H1 (cell line): ENCODE measurements around the gene HSF2. TPM values are rescaled to one million over a fixed set of nuclear protein-coding genes. Genes with fewer than 3 reads are reported as not detected.

Experiments
- CTCF ChIA-PET: fragments of 300-600 bp; sonication (Branson Sonifier 250); formaldehyde crosslinking; loops from one replicate; lab custom pipeline; 2021; ENCODE audit not compliant: partially characterized antibody; lab: Charles Lee
- POLR2A ChIA-PET: fragments of 300-600 bp; sonication (Branson Sonifier 250); formaldehyde crosslinking; loops from one replicate; lab custom pipeline; 2021; ENCODE audit warnings: inconsistent platforms; ENCODE audit not compliant: partially characterized antibody; lab: Charles Lee
- DNase-seq, 2 experiments: peaks; one replicate each; pipeline versions ENCODE4 v3.0.0 to v3.0.0-alpha.2; 2010 to 2022; ENCODE audit warnings: low spot score in 2 of 2, low read depth in 1 of 2, mixed read lengths in 1 of 2
- FAIRE-seq: peaks from 2 replicates; lab custom pipeline; 2011; peaks lifted over from hg19 to GRCh38; lab: Jason Lieb, UNC
- H2AFZ ChIP-seq: 2 replicates; pipeline ENCODE4 v1.8.1; 2012; ENCODE audit warnings: low read length, inconsistent platforms
- H2AK5ac ChIP-seq: 2 replicates; pipeline ENCODE4 v1.6.1; 2013; ENCODE audit warnings: low read depth, low read length
- H2BK120ac ChIP-seq: replicated peaks from 2 replicates; pipeline ENCODE3; 2013; ENCODE audit warnings: low read depth, low read length, inconsistent platforms
- H2BK12ac ChIP-seq: 2 replicates; pipeline ENCODE4 v1.6.1; 2013; ENCODE audit warnings: low read depth, low read length
- H2BK15ac ChIP-seq: 2 replicates; pipeline ENCODE4 v1.6.1; 2013; ENCODE audit warnings: low read length
- H2BK20ac ChIP-seq: 2 replicates; pipeline ENCODE4 v1.6.1; 2013; ENCODE audit warnings: low read length
- H2BK5ac ChIP-seq: 2 replicates; pipeline ENCODE4 v1.6.1; 2013; ENCODE audit warnings: low read depth, low read length
- H3K14ac ChIP-seq: 2 replicates; pipeline ENCODE4 v1.6.1; 2013; ENCODE audit warnings: inconsistent platforms; ENCODE audit not compliant: insufficient read length
- H3K18ac ChIP-seq: 2 replicates; pipeline ENCODE4 v1.6.1; 2013; ENCODE audit warnings: low read length; ENCODE audit errors: extremely low read depth
- H3K23ac ChIP-seq: 2 replicates; pipeline ENCODE4 v1.6.1; 2013; ENCODE audit warnings: inconsistent platforms; ENCODE audit not compliant: insufficient read length
- H3K23me2 ChIP-seq: 2 replicates; pipeline ENCODE4 v1.6.1; 2013; ENCODE audit warnings: low read depth, low read length
- H3K27ac ChIP-seq: 2 replicates; pipeline ENCODE4 v1.6.1; 2011; ENCODE audit warnings: low read depth, low read length, inconsistent platforms
- H3K27me3 ChIP-seq, 4 experiments: replicated peaks in 1 of 4; 1 replicate in 1 of 4; 2 replicates in 3 of 4; pipeline versions ENCODE4 v1.6.1 to v1.8.1; 2011 to 2013; ENCODE audit warnings: low read length in 3 of 4, mild to moderate bottlenecking in 3 of 4, inconsistent platforms in 2 of 4, mixed read lengths in 2 of 4, moderate library complexity in 1 of 4; ENCODE audit not compliant: control insufficient read depth in 3 of 4, insufficient read depth in 3 of 4; ENCODE audit errors: extremely low read depth in 1 of 4
- H3K36me3 ChIP-seq, 4 experiments: 2 replicates each; pipeline versions ENCODE4 v1.6.1 to v1.8.1; 2011 to 2013; ENCODE audit warnings: mild to moderate bottlenecking in 4 of 4, low read length in 3 of 4, moderate library complexity in 2 of 4, control low read depth in 1 of 4, inconsistent platforms in 1 of 4; ENCODE audit not compliant: insufficient read depth in 4 of 4, control insufficient read depth in 2 of 4
- H3K4ac ChIP-seq: replicated peaks from 2 replicates; pipeline ENCODE3; 2013; ENCODE audit warnings: low read length, low read depth, mixed read lengths, inconsistent platforms; ENCODE audit not compliant: insufficient read length
- H3K4me1 ChIP-seq, 4 experiments: replicated peaks in 1 of 4; 1 replicate in 1 of 4; 2 replicates in 3 of 4; pipeline versions ENCODE4 v1.6.1 to v1.8.1; 2011 to 2013; ENCODE audit warnings: low read length in 3 of 4, inconsistent platforms in 2 of 4, mixed read lengths in 1 of 4; ENCODE audit not compliant: insufficient read depth in 4 of 4, control insufficient read depth in 3 of 4
- H3K4me2 ChIP-seq, 2 experiments: 2 replicates each; pipeline versions ENCODE4 v1.6.1 to v1.8.1; 2011 to 2013; ENCODE audit warnings: low read depth in 2 of 2, low read length in 2 of 2, control low read depth in 1 of 2, inconsistent platforms in 1 of 2, mild to moderate bottlenecking in 1 of 2; ENCODE audit not compliant: insufficient read depth in 1 of 2
- H3K4me3 ChIP-seq, 4 experiments: fragments of 200-600, 300-600 bp in 1 of 4; sonication (generic), shearing (Covaris generic), sonication (Bioruptor Twin) in 1 of 4; 2 replicates each; pipeline versions ENCODE4 v1.5.1 to v1.8.1; 2011 to 2016; ENCODE audit warnings: low read length in 4 of 4, low read depth in 3 of 4, control low read depth in 2 of 4, inconsistent platforms in 2 of 4, mild to moderate bottlenecking in 2 of 4, mixed read lengths in 1 of 4, moderate library complexity in 1 of 4; ENCODE audit not compliant: insufficient read depth in 2 of 4; ENCODE audit errors: extremely low read depth in 1 of 4
- H3K56ac ChIP-seq: replicated peaks from 2 replicates; pipeline ENCODE3; 2013; ENCODE audit warnings: low read depth, mild to moderate bottlenecking, mixed read lengths, low read length, inconsistent platforms; ENCODE audit not compliant: insufficient read length
- H3K79me1 ChIP-seq: 2 replicates; pipeline ENCODE4 v1.6.1; 2013; ENCODE audit warnings: low read depth, low read length, control low read depth
- H3K79me2 ChIP-seq, 2 experiments: 2 replicates each; pipeline versions ENCODE4 v1.6.1 to v1.8.1; 2012 to 2013; ENCODE audit warnings: low read length in 2 of 2, mild to moderate bottlenecking in 2 of 2, inconsistent platforms in 1 of 2; ENCODE audit not compliant: insufficient read depth in 2 of 2, control insufficient read depth in 1 of 2
- H3K9ac ChIP-seq, 4 experiments: replicated peaks in 1 of 4; 1 replicate in 1 of 4; 2 replicates in 3 of 4; pipeline versions ENCODE4 v1.6.1 to v1.8.1; 2011 to 2013; ENCODE audit warnings: low read depth in 3 of 4, low read length in 3 of 4, control low read depth in 2 of 4, mild to moderate bottlenecking in 2 of 4, moderate library complexity in 2 of 4, inconsistent platforms in 1 of 4; ENCODE audit errors: extremely low read depth in 1 of 4
- H3K9me3 ChIP-seq, 2 experiments: 2 replicates each; pipeline versions ENCODE4 v1.6.1 to v1.8.1; 2012 to 2013; ENCODE audit warnings: mild to moderate bottlenecking in 2 of 2, moderate library complexity in 2 of 2, control low read depth in 1 of 2, inconsistent platforms in 1 of 2, low read depth in 1 of 2, low read length in 1 of 2, mixed read lengths in 1 of 2; ENCODE audit not compliant: insufficient read depth in 2 of 2
- H4K20me1 ChIP-seq, 2 experiments: replicated peaks in 1 of 2; 2 replicates each; pipeline versions ENCODE3 to v1.8.1; 2011 to 2013; ENCODE audit warnings: inconsistent platforms in 2 of 2, low read length in 2 of 2, mild to moderate bottlenecking in 1 of 2; ENCODE audit not compliant: insufficient read depth in 2 of 2, control insufficient read depth in 1 of 2
- H4K5ac ChIP-seq: 2 replicates; pipeline ENCODE4 v1.6.1; 2013; ENCODE audit warnings: low read length, low read depth, mixed read lengths, inconsistent platforms; ENCODE audit not compliant: insufficient read length
- H4K8ac ChIP-seq: 2 replicates; pipeline ENCODE4 v1.8.0; 2013; ENCODE audit warnings: mild to moderate bottlenecking, moderate library complexity, low read length, inconsistent platforms; ENCODE audit not compliant: insufficient read depth; ENCODE audit errors: extremely low read depth
- H4K91ac ChIP-seq: replicated peaks from 2 replicates; pipeline ENCODE3; 2013; ENCODE audit warnings: low read length, mixed read lengths, inconsistent platforms; ENCODE audit not compliant: insufficient read length
- CTBP2 ChIP-seq: IDR thresholded peaks from 2 replicates; pipeline ENCODE4 v1.7.0; 2011; ENCODE audit warnings: borderline replicate concordance, mild to moderate bottlenecking, moderate library complexity, mixed read lengths, low read length; ENCODE audit not compliant: insufficient read depth, insufficient read length
- E2F6 ChIP-seq: IDR thresholded peaks from 2 replicates; pipeline ENCODE4 v1.6.1; 2012; ENCODE audit warnings: inconsistent platforms
- GTF2F1 ChIP-seq: IDR thresholded peaks from 2 replicates; pipeline ENCODE4 v1.6.1; 2012; ENCODE audit warnings: low read depth, low read length, improper control_type of control experiment, borderline replicate concordance
- HDAC2 ChIP-seq, 2 experiments: fragments of 300-600 bp in 1 of 2; sonication (generic) in 1 of 2; IDR thresholded peaks; 2 replicates each; pipeline ENCODE4 v1.6.1; 2011 to 2012; ENCODE audit warnings: low read depth in 2 of 2, low read length in 2 of 2, mild to moderate bottlenecking in 2 of 2, moderate library complexity in 2 of 2, borderline replicate concordance in 1 of 2, inconsistent platforms in 1 of 2
- MAFK ChIP-seq: IDR thresholded peaks from 2 replicates; pipeline ENCODE4 v1.6.1; 2012; ENCODE audit warnings: low read depth, mild to moderate bottlenecking, improper control_type of control experiment, low read length
- MAX ChIP-seq: IDR thresholded peaks from 2 replicates; pipeline ENCODE4 v1.6.1; 2012; ENCODE audit warnings: inconsistent platforms
- RAD21 ChIP-seq, 2 experiments: IDR thresholded peaks in 1 of 2; conservative IDR thresholded peaks in 1 of 2; 2 replicates each; pipeline ENCODE4 v1.6.1; 2011; ENCODE audit warnings: low read depth in 2 of 2, low read length in 2 of 2, improper control_type of control experiment in 1 of 2, inconsistent platforms in 1 of 2, mild to moderate bottlenecking in 1 of 2, moderate library complexity in 1 of 2
- RBBP5 ChIP-seq: IDR thresholded peaks from 2 replicates; pipeline ENCODE4 v1.7.1; 2012; ENCODE audit warnings: low read depth, mild to moderate bottlenecking, inconsistent platforms, low read length, moderate library complexity, borderline replicate concordance
- SAP30 ChIP-seq: fragments of 300-600 bp; sonication (generic); IDR thresholded peaks from 2 replicates; pipeline ENCODE4 v1.7.1; 2012; ENCODE audit warnings: low read length, moderate library complexity, mild to moderate bottlenecking, inconsistent platforms; ENCODE audit not compliant: insufficient read depth, insufficient replicate concordance
- SIRT6 ChIP-seq: IDR thresholded peaks from one replicate; pipeline ENCODE4 v1.7.1; 2012; ENCODE audit warnings: low read length, inconsistent platforms
- SP2 ChIP-seq: IDR thresholded peaks from 2 replicates; pipeline ENCODE4 v1.6.1; 2012; ENCODE audit warnings: mild to moderate bottlenecking, low read length, inconsistent platforms
- TEAD4 ChIP-seq: IDR thresholded peaks from 2 replicates; pipeline ENCODE4 v1.6.1; 2012; ENCODE audit warnings: low read depth, low read length, inconsistent platforms, mixed read lengths
- WGBS, 2 experiments: shearing (Covaris generic) in 1 of 2; methylation state at CpG; one replicate each; pipeline versions ENCODE4 v1.1.6 to v1.1.7; 2013 to 2015; ENCODE audit warnings: low lambda C conversion rate in 2 of 2, mixed read lengths in 2 of 2, inconsistent platforms in 1 of 2, low coverage in 1 of 2, missing lambda C conversion rate in 1 of 2; ENCODE audit not compliant: insufficient replicate concordance in 2 of 2, insufficient coverage in 1 of 2, insufficient read length in 1 of 2; ENCODE audit errors: extremely low coverage in 1 of 2, missing lambda C conversion rate in 1 of 2; 5-methylcytosine and 5-hydroxymethylcytosine counted together
- polyA plus RNA-seq, 7 experiments: library from polyadenylated mRNA; depleted of rRNA in 3 of 7; stranded (reverse) in 5 of 7; unstranded in 2 of 7; fragments of >200 nt in 5 of 7; fragments of 200-250 nt in 2 of 7; gene quantifications; 1 replicate in 5 of 7; 2 replicates in 1 of 7; 4 replicates in 1 of 7; pipeline versions ENCODE4 v1.2.1 to v1.2.3, GENCODE V29; 2011 to 2013; ENCODE audit warnings: missing spikeins in 2 of 7, mixed read lengths in 2 of 7
- total RNA-seq: library from RNA; stranded (reverse); fragmentation: NEBNext Ultra II Directional; extraction: Animal tissue kit (Norgen Biotek cat#: 25700); gene quantifications from 2 replicates; pipeline ENCODE4 v1.2.1, GENCODE V29; 2021

Gene HSF2
- total and polyA plus RNA-seq, 2 of the 8 experiments (the other 6 are each of a cell fraction or from before 2014, with no cell fraction given): 16.3 to 18.3 TPM

DNA sequence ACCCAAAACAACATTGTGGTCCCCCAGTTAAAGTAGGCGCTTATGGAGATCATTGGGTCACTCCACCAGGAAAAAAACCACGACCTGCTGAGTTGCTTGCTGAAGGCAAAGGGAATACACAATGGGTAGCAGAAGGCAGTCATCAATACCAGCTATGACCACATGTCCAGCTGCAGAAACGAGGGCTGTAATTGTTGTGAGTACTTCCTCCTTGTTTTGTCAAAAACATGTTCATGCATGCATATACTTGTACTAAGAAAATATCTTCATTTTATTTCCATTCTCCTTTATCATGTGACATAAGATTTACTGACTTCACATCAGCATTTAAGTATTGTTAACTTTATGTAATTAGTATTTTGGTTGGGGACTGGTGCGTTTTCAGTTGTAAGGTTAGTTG is 55.2 kb downstream of the HSF2 start:
- H3K27ac ChIP-seq: no peak overlapping the region
- H3K56ac ChIP-seq: no peak overlapping the region
- peaks cover 0 to 16% of the 10 kb centered on the region in 2 experiments; a peak in 2 of 4 replicates for H3K79me2 ChIP-seq
- H4K20me1 ChIP-seq: no peaks in the 10 kb centered on the region
- H2BK15ac ChIP-seq: no peak overlapping the region
- POLR2A ChIA-PET: interaction anchor here (1.2 kb wide), 1 partner anchor 10 kb away, joined by 7 read pairs; no protein-coding TSS in a partner anchor
- H4K5ac ChIP-seq: no peak overlapping the region
- peaks cover 0 to 49% (median 11%) of the 10 kb centered on the region in 4 experiments; a peak in 6 of 8 replicates for H3K36me3 ChIP-seq
- H3K23me2 ChIP-seq: no peaks in the 10 kb centered on the region
- no peak overlapping the region for H3K4me2 ChIP-seq
- H3K18ac ChIP-seq: no peak overlapping the region
- H4K91ac ChIP-seq: no peak overlapping the region
- H3K9me3 ChIP-seq: no peaks in the 10 kb centered on the region
- peaks cover 0 to 5% (median 2%) of the 10 kb centered on the region in 4 experiments; a peak in 4 of 7 replicates for H3K4me1 ChIP-seq
- no peak overlapping the region for H2BK120ac ChIP-seq
- H3K14ac ChIP-seq: no peak overlapping the region
- no peak overlapping the region for H3K23ac ChIP-seq
- H2BK5ac ChIP-seq: no peak overlapping the region
- no peaks in the 10 kb centered on the region; the same call in 1 of the 2 replicates for H3K79me1 ChIP-seq
- no peak overlapping the region for H2BK20ac ChIP-seq
- H2BK12ac ChIP-seq: no peak overlapping the region
- no peak overlapping the region for H4K8ac ChIP-seq
- FAIRE-seq (no peak), DNase-seq (no peak)
- no peak overlapping the region for H2AK5ac ChIP-seq
- H3K9ac ChIP-seq: no peak overlapping the region
- no peak overlapping the region for H2AFZ ChIP-seq
- WGBS, 2 experiments: 98% methylated on average over 4 of the region's 4 CpGs; no CpG with 5 or more reads in 1 of the 2 experiments
- no peak overlapping the region for H3K4ac ChIP-seq
- no peaks in the 10 kb centered on the region for H3K27me3 ChIP-seq
- H3K4me3 ChIP-seq: no peak overlapping the region
- CTCF ChIA-PET: interaction anchor here (1.3 kb wide), 1 partner anchor 19 kb away, joined by 3 read pairs; no protein-coding TSS in a partner anchor
- TF ChIP-seq SIRT6: no peak
- no peak for TF ChIP-seq MAX
- TF ChIP-seq RAD21 (IDR thresholded peaks at IDR 0.05 in 1 of 2, conservative IDR thresholded peaks at IDR 0.05 in 1 of 2; ENCODE audit: low read depth in 2 of 2, low read length in 2 of 2): no peak
- no peak for TF ChIP-seq SAP30
- no peak for TF ChIP-seq RBBP5
- no peak for TF ChIP-seq SP2
- no peak for TF ChIP-seq TEAD4
- no peak for TF ChIP-seq E2F6
- no peak for TF ChIP-seq GTF2F1
- TF ChIP-seq HDAC2 (IDR thresholded peaks at IDR 0.05; ENCODE audit: borderline replicate concordance in 1 of 2, low read depth in 2 of 2, low read length in 2 of 2): no peak
- TF ChIP-seq CTBP2: no peak
- TF ChIP-seq MAFK: no peak
